HG03175 (cell line): ENCODE measurements around the gene USP9Y.
"Not testable (repeated sequence)": the region's sequence is repeated elsewhere in the genome, so short reads cannot be mapped to it uniquely, and the experiment has no call there.

Source experiments
- ATAC-seq: cut with Tn5 transposase; IDR thresholded peaks from one replicate; pipeline ENCODE4 v1.9.1; 2021; ENCODE audit warnings: mild to moderate bottlenecking, moderate library complexity; ENCODE audit not compliant: unreplicated experiment

The USP9Y gene, protein sequence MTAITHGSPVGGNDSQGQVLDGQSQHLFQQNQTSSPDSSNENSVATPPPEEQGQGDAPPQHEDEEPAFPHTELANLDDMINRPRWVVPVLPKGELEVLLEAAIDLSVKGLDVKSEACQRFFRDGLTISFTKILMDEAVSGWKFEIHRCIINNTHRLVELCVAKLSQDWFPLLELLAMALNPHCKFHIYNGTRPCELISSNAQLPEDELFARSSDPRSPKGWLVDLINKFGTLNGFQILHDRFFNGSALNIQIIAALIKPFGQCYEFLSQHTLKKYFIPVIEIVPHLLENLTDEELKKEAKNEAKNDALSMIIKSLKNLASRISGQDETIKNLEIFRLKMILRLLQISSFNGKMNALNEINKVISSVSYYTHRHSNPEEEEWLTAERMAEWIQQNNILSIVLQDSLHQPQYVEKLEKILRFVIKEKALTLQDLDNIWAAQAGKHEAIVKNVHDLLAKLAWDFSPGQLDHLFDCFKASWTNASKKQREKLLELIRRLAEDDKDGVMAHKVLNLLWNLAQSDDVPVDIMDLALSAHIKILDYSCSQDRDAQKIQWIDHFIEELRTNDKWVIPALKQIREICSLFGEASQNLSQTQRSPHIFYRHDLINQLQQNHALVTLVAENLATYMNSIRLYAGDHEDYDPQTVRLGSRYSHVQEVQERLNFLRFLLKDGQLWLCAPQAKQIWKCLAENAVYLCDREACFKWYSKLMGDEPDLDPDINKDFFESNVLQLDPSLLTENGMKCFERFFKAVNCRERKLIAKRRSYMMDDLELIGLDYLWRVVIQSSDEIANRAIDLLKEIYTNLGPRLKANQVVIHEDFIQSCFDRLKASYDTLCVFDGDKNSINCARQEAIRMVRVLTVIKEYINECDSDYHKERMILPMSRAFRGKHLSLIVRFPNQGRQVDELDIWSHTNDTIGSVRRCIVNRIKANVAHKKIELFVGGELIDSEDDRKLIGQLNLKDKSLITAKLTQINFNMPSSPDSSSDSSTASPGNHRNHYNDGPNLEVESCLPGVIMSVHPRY (N-terminal part only)

DNA sequence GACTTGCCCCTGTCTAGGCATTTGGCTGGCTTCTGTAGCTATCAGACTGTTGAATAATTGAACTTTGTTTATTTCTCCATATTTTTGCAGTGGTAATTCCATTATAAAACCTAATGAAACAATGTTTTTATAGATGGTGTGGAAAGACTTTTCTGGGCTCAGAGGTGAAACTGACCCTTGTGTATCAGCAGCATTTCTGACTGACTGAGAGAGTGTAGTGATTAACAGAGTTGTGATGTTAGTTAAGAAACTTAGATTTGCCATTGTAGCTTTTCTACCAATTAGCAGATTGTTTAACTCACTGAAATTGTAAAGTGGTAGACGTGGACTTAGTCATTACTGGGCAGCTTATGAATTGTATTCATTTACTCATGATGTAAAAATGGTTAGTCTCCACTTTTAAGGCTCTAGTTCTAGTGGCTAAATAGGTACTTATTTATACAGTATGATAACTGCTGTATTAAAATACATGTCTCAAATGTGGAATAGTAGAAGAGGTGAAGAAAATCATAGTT, at the start of gene USP9Y:
TSS of gene USP9Y (plus strand) at position 51 of the 515 bp plus-strand sequence. CDS start 8,217 bp downstream, outside the sequence.
- ATAC-seq, result no peak

DNA sequence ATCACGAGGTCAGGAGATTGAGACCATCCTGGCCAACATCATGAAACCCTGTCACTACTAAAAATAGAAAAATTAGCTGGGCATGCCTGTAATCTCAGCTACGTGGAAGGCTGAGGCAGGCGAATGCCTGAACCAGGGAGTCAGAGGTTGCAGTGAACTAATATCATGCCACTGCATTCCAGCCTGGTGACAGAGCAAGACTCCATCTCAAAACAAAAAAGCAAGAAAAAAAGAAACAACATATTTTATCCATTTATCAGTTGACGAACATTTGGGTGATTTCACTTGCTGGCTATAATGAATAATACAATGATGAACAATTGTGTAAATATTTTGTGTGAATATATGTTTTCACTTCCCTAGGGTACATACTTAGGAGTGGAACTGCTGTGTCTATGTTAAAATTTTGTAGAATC, 49.4 kb upstream of the USP9Y start:
- ATAC-seq, result no peak

GRCh38 chrY:12661745-12662681, 39.0 kb upstream of the USP9Y start:
- peak; percentile 53 for ATAC-seq

- ATAC-seq, result peak; percentile 66
Measured at GRCh38 chrY:12662745-12663591, 38.1 kb upstream of the USP9Y start.

GRCh38 chrY:12663845-12664244, 37.2 kb upstream of the USP9Y start:
- ATAC-seq, result not testable (repeated sequence)

DNA sequence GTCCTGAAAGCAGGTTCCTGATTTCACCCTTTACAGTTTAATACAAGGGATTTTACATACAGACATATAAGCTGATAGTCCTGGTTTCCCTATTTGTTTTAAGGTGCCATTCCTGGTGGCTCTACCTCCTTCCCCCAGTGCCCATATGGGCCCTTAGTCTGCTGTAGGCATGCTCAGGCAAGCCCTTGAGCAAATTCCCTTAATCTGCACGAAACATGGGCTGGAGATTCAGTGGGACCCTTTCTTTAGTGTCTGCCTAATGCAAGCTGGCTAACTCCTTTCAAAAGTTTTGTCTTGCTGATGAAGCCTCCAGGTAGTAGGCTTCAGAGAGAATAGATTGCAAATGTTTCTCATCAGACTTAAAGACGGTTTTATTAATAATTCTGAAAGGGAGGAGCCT, 22.9 kb upstream of the USP9Y start:
- no peak for ATAC-seq

- ATAC-seq, result no peak
Measured at GRCh38 chrY:12681535-12681934, 19.5 kb upstream of the USP9Y start.

- no peak for ATAC-seq
Measured at GRCh38 chrY:12688337-12688736, 12.7 kb upstream of the USP9Y start.

DNA sequence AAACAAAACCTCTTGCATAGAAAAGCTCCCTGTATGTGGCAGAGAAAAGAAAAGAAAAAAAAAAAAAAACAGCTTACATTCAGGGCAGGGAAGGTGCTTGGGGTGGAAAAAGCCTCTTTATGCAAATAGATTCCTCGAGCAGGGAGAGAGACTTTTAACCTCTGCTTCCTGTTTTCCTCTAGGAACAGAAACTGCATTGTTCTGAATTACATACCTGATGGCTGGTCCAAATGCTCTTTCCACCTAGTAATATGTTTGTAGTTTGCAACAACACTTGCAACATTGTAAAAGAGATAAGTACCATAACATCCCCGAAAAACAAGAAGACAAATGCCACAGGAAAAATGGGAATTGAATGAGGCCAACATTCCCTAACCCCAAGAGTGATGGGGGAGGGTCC, 944 bp upstream of the USP9Y start:
- ATAC-seq, result no peak

DNA sequence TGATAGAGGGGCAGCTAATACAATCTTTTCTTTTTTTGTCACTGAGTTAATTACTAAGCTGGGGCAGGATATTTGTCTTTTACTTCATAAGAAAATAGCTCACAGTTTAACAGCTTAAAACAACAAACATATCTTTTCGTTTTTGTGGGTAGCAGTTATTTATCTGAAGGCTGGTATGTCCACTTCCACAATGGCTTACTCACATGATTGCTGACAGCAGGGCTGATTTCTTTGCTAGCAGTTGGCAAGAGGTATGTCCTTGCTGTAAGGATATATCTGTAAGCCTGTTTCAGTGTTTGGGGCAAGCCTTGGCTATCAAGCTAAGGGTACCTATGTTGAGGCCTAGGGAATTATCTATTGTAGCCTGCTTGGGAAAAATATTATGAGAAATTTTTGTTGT, 1.1 kb downstream of the USP9Y start:
- no peak for ATAC-seq

- ATAC-seq, result no peak
Measured at GRCh38 chrY:12710460-12710859, 9.4 kb downstream of the USP9Y start.

DNA sequence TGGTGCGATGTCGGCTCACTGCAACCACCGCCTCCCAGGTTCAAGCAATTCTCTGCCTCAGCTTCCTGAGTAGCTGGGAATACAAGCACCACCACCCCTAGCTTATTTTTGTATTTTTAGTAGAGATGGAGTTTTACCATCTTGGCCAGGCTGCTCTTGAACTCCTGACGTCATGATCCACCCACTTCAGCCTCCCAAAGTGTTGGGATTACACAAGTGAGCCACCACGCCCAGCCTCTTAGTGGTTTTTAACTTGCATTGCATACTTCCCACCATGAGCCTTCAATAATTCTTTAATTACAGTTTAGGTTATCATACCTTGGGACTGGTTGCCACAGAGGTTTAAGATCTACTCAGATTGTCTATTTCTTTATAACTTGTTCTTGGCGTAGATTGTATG, 14.3 kb downstream of the USP9Y start:
- ATAC-seq, result no peak

- no peak for ATAC-seq
Measured at GRCh38 chrY:12729746-12730145, 28.7 kb downstream of the USP9Y start.

- ATAC-seq, result peak; percentile 74
Measured at GRCh38 chrY:12733625-12734024, 32.6 kb downstream of the USP9Y start.

GRCh38 chrY:12734051-12734450, 33.0 kb downstream of the USP9Y start:
- no peak for ATAC-seq

DNA sequence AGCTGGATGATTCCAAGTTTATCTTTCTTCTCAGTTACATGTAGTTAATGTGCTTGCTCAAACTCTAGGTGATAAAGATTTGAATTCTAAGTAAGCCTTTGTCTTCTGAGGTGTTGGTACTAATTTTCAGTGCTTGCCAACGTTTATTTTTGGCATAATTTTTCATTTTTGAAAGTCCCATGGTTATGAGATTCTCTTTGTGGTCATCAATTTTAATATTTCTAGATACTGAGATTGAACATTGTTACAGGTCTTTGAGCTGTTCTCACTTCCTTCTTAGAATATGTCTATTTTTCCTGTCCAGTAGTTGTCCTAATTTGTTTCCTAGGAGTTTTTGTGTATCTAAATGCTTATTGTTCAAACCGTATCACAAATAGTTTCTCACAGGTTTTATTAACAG, 40.4 kb downstream of the USP9Y start:
- no peak for ATAC-seq

DNA sequence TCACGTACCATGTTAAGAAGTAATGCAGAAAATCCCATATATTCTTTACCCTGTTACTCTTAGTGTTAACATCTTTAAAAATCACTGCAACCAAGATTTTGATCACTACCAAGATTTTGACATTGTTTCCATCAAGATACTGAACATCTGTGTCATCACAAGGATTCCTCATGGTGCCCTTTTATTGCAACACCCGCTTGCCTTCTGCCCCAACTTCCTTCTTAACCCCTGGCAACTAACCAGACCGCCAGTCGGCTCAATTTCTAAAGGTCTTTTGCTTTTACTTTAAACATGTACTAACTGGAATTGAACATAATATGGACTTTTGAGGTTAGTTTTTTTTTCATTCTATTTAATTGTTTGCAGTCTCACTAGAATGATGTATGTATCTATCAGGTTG, 41.7 kb downstream of the USP9Y start:
- no peak for ATAC-seq

GRCh38 chrY:12744091-12744490, 43.1 kb downstream of the USP9Y start:
- ATAC-seq, result no peak

- ATAC-seq, result no peak
Measured at GRCh38 chrY:12749293-12749692, 48.3 kb downstream of the USP9Y start.
